Panc1 (cell line): ENCODE measurements around the gene TRNAU1AP.

Experiments
- POLR2AphosphoS5 ChIP-seq: IDR thresholded peaks from 2 replicates; pipeline ENCODE4 v1.6.1; 2012; ENCODE audit warnings: mild to moderate bottlenecking, low read depth, low read length, moderate library complexity
- SIN3A ChIP-seq: IDR thresholded peaks from 2 replicates; pipeline ENCODE4 v1.6.1; 2012; ENCODE audit warnings: low read depth, mild to moderate bottlenecking, low read length, moderate library complexity, borderline replicate concordance; ENCODE audit not compliant: insufficient read depth
- TF ChIP-seq, protein P1 (sequence below): fragments of 450-650 bp; IDR thresholded peaks from 2 replicates; pipeline ENCODE4 v1.5.1; 2017; ENCODE audit warnings: mild to moderate bottlenecking

DNA sequence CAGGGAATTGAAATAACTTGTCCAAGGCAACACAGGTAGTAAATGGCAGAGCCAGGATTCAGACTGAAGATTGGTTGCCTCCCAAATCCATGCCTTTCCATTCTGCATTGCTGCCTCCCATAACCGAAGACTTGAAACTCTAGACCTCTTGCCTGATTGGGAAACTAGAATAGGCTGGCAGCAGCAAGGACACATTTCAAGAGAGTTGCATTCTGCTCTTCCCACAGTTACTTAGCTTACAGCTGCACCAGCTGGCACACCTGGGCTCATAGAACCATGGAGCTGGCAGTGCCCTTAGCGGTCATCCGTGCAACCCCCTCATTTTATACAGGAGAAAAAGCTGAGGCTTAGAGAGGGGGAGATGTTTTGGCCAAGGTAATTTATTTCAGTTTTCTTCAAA is 8.0 kb downstream of the TRNAU1AP start:
- TF ChIP-seq, protein P1, sequence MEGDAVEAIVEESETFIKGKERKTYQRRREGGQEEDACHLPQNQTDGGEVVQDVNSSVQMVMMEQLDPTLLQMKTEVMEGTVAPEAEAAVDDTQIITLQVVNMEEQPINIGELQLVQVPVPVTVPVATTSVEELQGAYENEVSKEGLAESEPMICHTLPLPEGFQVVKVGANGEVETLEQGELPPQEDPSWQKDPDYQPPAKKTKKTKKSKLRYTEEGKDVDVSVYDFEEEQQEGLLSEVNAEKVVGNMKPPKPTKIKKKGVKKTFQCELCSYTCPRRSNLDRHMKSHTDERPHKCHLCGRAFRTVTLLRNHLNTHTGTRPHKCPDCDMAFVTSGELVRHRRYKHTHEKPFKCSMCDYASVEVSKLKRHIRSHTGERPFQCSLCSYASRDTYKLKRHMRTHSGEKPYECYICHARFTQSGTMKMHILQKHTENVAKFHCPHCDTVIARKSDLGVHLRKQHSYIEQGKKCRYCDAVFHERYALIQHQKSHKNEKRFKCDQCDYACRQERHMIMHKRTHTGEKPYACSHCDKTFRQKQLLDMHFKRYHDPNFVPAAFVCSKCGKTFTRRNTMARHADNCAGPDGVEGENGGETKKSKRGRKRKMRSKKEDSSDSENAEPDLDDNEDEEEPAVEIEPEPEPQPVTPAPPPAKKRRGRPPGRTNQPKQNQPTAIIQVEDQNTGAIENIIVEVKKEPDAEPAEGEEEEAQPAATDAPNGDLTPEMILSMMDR = no peak
- TF ChIP-seq SIN3A (no peak), POLR2AphosphoS5 (no peak)
